ENCODE results near the gene ARG2. TPM values are rescaled to one million over a fixed set of nuclear protein-coding genes. Genes with fewer than 3 reads are reported as not detected.
A peak's percentile ranks its signal among the peaks of the same experiment; 100 is the strongest.

ARG2 gene
- total RNA-seq, 1 donor: 28.0 TPM

- DNase-seq (ENCODE audit: low read depth in 2 of 3, low spot score in 2 of 3): no peak
Observed at GRCh38 chr14:67630938-67631337, 11.2 kb downstream of the ARG2 start.

- no peak for DNase-seq (ENCODE audit: low read depth in 2 of 3, low spot score in 2 of 3)
Observed at GRCh38 chr14:67633451-67634147, 13.9 kb downstream of the ARG2 start.

GRCh38 chr14:67636361-67636919 lies 16.7 kb downstream of the ARG2 start:
- DNase-seq (ENCODE audit: low read depth in 2 of 3, low spot score in 2 of 3): no peak

DNA sequence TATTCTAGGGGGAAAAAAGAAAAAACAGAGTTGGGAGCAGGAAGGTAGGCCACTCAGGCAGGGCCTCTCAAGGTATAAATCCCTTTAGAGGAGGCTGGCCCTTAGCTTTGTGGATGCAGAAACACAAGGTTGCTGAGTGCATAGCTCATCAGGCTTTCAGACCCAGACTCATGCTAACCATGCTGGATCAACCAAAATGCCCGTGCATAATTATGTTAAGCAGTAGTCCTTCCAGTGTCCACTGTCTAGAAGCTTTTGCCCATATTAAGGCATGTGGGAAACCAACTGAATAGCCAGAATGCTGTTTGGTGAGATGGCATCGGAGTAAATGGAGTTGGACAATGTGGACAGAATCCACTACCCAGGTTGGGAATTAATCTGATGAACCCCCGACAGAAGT lies 18.9 kb downstream of the ARG2 start:
- no peak for DNase-seq (ENCODE audit: low read depth in 2 of 3, low spot score in 2 of 3)

DNA sequence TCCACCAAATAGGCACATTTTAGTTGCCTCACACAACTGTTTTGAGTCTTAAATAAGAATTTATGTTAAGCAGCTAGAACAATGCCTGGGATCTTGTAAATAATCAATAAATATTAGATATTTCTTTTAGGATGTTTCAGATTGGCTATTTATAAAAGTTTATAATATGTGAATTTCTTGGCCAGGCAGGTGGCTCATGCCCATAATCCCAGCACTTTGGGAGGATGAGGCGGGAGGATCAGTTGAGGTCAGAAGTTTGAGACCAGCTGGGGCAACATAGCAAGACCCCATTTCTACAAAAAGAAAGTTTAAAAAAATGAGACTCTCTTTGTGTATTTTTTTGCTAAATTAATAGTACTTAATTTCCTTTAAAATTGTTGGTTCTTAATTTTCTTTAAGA lies 21.8 kb downstream of the ARG2 start:
- no peak for DNase-seq (ENCODE audit: low read depth in 2 of 3, low spot score in 2 of 3)

- DNase-seq (ENCODE audit: low read depth in 2 of 3, low spot score in 2 of 3): no peak
Observed at GRCh38 chr14:67641902-67642749, 22.4 kb downstream of the ARG2 start.

GRCh38 chr14:67643713-67644112 lies 24.0 kb downstream of the ARG2 start:
- no peak for DNase-seq (ENCODE audit: low read depth in 2 of 3, low spot score in 2 of 3)

DNA sequence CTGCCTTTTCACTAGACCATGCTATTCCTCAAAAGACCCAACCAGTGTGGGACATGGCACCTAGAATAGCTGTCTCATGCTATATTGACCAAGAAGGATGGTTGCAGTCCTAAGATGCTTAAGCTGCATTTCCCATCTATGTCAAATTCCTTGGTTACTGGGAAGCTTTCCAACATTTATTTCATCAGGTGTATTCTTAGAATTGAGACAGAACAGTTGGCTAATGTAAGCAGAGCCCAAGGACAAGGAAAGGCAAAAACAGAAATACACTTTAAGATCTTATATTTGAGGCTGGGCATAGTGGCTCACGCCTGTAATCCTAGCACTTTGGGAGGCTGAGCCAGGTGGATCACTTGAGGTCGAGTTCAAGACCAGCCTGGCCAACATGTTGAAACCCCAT lies 24.7 kb downstream of the ARG2 start:
- DNase-seq (ENCODE audit: low read depth in 2 of 3, low spot score in 2 of 3): no peak

GRCh38 chr14:67645414-67645813 lies 25.7 kb downstream of the ARG2 start:
- no peak for DNase-seq (ENCODE audit: low read depth in 2 of 3, low spot score in 2 of 3)

DNA sequence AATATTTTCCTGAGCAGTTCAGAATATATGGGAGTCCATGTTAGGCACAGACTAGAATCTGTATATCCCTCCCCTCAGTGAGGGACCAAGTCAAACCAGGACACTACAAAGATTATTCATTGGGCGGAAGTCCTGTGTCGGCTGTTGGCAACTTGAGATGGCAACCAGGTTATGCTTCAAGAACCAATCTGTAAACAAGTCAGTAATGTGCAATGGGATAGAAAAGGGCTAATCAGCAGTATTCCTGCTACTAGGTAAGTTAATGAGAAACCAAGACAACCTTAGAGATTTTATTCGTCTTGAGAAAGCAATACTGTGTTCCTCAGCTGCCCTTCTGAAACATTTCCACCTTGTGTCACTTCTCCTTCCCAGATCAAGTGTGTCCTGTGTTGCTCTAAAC lies 26.4 kb downstream of the ARG2 start:
- no peak for DNase-seq (ENCODE audit: low read depth in 2 of 3, low spot score in 2 of 3)

GRCh38 chr14:67650151-67650550 lies 30.4 kb downstream of the ARG2 start:
- DNase-seq (ENCODE audit: low read depth in 2 of 3, low spot score in 2 of 3): no peak

DNA sequence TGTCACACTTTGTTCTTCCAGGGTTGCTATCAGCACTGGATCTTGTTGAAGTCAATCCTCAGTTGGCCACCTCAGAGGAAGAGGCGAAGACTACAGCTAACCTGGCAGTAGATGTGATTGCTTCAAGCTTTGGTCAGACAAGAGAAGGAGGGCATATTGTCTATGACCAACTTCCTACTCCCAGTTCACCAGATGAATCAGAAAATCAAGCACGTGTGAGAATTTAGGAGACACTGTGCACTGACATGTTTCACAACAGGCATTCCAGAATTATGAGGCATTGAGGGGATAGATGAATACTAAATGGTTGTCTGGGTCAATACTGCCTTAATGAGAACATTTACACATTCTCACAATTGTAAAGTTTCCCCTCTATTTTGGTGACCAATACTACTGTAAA lies 31.0 kb downstream of the ARG2 start:
- no peak for DNase-seq (ENCODE audit: low read depth in 2 of 3, low spot score in 2 of 3)

GRCh38 chr14:67652189-67652588 lies 32.5 kb downstream of the ARG2 start:
- DNase-seq (ENCODE audit: low read depth in 2 of 3, low spot score in 2 of 3): no peak

DNA sequence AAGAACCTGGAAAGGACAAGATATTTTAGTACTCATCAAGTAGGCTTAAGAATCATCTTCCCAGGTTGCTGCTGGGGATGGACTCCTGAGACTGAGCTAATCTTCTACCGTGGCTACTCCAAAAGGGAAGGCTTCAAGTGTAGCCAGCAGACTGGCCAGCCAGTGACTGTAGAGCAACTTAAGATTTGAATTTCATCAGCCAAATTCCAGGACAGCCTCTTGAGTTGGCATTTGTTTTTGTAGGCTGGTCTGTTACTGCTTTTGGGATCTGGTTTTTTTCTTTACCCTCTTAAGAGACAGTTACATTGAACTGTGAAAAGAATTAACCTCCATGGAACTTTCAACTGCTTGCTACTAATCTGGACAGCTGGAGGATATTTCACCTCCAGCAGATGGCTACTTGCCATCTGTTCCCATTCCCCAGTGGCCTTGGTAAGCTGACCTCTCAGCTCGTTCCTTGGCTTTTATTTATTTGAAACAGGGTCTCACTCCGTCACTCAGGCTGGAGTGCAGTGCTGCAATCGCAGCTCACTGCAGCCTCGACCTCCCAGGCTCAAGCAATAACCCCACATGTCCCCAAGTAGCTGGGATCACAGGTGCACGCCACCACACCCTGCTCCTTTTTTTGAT lies 34.0 kb downstream of the ARG2 start:
- no peak for DNase-seq (ENCODE audit: low read depth in 2 of 3, low spot score in 2 of 3)

DNA sequence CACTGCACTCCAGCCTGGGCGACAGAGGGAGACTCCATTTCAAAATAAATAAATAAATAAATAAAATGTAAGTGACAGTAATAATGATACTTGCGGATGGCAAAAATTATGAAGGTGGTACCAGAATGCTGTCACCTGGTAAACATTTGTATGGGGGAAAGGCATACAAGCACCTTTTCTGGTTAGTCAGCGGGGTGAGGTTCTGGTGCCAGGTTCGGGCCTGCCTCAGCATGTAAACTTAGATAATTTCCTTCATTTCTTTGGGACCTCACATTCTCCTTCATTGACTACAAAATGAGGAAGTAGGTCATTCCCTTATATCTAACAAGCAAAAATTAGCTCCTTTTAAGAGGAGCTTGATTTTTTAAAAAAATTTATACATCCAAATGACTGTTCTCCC lies 43.9 kb downstream of the ARG2 start:
- DNase-seq (ENCODE audit: low read depth in 2 of 3, low spot score in 2 of 3): no peak

DNA sequence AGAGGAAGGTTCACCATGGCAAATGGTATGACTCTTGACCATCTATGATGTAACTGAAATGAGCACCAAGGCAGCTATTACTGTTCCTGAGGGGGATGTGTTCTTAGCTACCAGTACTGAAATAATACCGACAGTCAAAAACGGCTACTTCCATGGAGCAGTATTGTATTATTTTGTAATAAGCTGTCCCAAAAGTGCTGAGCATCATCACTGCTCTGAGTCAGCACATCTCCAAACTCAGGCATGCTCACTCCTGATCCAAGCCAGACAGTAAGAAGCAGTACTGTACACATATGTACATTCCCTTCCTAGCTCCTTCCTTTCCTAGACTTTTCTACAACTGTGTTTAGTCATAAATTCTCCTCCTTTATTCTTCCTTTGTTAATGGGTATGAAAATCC lies 46.1 kb downstream of the ARG2 start:
- no peak for DNase-seq (ENCODE audit: low read depth in 2 of 3, low spot score in 2 of 3)

DNA sequence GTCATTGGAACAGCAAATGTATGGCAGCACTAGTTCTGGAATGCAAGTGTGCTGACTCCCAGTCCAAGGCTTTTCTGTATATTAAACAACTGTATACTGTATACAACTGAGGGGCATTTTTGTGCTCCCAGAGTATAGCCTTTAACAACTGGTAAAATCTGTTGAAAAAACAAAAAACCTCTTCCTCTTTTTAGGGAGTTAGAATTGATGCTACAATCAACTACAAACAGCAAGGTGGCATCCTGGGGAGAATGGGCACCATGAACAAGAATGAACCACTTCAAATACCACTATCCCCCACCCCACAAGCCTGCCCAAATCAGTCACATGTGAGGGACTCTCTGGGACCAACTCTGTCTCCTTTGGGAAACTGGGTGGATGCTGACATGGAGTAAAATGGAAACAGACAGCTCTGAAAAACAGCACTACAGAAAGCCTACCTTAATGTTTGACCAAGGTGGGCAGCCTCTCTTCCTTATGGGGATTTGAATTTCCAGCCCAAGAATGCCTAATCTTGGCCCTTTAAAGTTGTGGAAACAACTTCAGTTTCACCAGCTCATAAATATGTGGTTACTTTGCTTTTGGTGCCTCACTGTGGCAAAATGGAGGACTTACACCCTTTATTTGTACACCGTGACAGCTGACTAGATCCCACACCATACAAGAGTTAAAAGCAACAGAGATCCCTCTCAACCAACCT lies 47.2 kb downstream of the ARG2 start:
- peak; percentile 33 to 83 (median 69) for DNase-seq (ENCODE audit: low read depth in 2 of 3, low spot score in 2 of 3)

GRCh38 chr14:67668559-67668958 lies 48.8 kb downstream of the ARG2 start:
- no peak for DNase-seq (ENCODE audit: low read depth in 2 of 3, low spot score in 2 of 3)

GRCh38 chr14:67673451-67673850 lies 53.7 kb downstream of the ARG2 start:
- no peak for DNase-seq (ENCODE audit: low read depth in 2 of 3, low spot score in 2 of 3)

DNA sequence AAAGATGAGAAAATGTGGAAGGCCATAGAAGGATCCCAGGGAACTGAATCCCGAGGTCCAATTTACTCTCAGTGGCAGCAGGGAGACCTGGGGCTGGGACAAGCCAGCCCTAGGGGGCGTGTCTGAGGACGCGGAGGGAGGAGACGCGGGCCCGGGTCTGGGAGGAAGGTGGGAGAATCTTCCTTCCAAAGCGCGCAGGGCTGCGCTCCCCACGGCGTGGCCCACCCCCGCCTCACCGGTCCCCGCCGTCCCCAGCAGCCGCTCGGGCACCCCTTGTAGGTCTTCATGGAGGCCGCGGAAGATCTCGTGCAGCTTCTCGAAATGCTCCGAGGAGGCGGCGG lies 54.4 kb downstream of the ARG2 start:
- peak in 2 of 3 donors; percentile 42 to 43 for DNase-seq (ENCODE audit: low read depth in 2 of 3, low spot score in 2 of 3)

Measured in hematopoietic multipotent progenitor cell (in vitro differentiated cells).